H7 (cell line): ENCODE measurements around the gene TNFRSF4. TPM values are rescaled to one million over a fixed set of nuclear protein-coding genes. Genes with fewer than 3 reads are reported as not detected.

Source experiments
- DNase-seq: peaks from one replicate; pipeline ENCODE4 v3.0.0; 2012
- H3K27me3 ChIP-seq: 2 replicates; pipeline ENCODE4 v1.6.0; 2011; ENCODE audit warnings: mild to moderate bottlenecking, low read length; ENCODE audit not compliant: control insufficient read depth, insufficient read depth
- H3K36me3 ChIP-seq: replicated peaks from 2 replicates; pipeline ENCODE4 v1.5.1; 2011; ENCODE audit warnings: low read length; ENCODE audit not compliant: control insufficient read depth, insufficient read depth
- H3K4me3 ChIP-seq: 2 replicates; pipeline ENCODE4 v1.5.1; 2011; ENCODE audit warnings: low read depth, mild to moderate bottlenecking, control low read depth, low read length, moderate library complexity; ENCODE audit not compliant: insufficient read depth
- total RNA-seq: library from RNA; depleted of rRNA; stranded (reverse); fragments of >200 nt; shearing (Covaris generic); gene quantifications from 2 replicates; pipeline ENCODE4 v1.2.3, GENCODE V29; 2014

Gene TNFRSF4
- total RNA-seq, 1 experiment from 2014 or later, result 0.07 TPM

DNA sequence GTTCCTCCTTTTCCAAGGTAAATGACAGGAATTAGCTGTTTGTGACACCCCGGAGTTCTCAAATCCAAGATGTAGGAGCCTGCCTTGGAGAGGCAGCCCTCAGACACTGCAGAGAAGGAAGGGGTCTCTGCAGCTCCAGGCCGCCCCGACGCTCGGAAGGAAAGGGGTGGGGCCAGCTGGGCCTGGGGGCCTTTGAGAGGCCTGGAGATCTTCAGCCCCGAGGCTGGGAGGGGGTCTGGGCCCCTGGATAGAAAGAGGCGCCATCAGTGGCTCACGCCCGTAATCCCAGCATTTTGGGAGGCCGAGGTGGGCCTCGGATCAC is 6.4 kb downstream of the TNFRSF4 start:
- peaks cover 3% of the 10 kb centered on the region; the same call in 1 of the 2 replicates for H3K27me3 ChIP-seq
- no peak overlapping the region for H3K4me3 ChIP-seq
- peak; percentile 68 for DNase-seq
- H3K36me3 ChIP-seq, result no peaks in the 10 kb centered on the region

DNA sequence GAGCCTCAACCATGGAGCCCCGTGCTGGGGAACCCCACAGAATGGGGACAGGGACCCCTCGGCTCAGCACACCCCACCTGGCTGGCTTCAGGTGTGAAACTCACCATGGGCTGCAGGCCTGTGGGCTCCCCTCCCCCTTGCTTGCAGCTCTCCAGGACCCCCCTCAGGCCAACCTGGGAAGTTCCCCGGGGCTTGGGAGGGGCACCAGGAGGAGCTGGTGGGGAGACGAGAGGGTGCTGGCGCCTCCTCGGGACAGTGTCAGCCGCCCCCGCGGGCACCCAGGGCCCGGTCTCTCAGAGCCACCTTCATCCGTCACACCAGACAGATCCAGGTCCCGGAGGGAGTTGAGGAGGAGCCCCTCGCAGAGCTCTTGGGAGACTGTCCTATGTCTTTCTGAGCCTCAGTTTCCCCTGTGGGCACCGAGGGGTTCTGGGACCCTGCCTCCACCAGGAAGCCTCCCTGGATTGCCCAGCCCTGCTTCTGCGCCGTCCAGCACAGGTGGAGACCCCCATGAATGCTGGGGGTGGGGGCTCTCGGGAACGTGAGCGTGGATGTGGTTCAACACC is 6.9 kb downstream of the TNFRSF4 start:
- no peak overlapping the region for H3K4me3 ChIP-seq
- peak; percentile 83 for DNase-seq
- H3K36me3 ChIP-seq, result no peaks in the 10 kb centered on the region
- H3K27me3 ChIP-seq, result peaks cover 3% of the 10 kb centered on the region; the same call in 1 of the 2 replicates

- peak within 1 kb of the TSS; percentile 3; the same call in 1 of the 2 replicates for H3K4me3 ChIP-seq
- DNase-seq, result peak; percentile 92
- peaks cover 5% of the 10 kb centered on the region for H3K27me3 ChIP-seq
- H3K36me3 ChIP-seq, result no peaks in the 10 kb centered on the region
These were observed 7.5 kb downstream of the TNFRSF4 start, which contains the start of gene TNFRSF18 for GRCh38 chr1:1206376-1206965. TNFRSF18 (minus strand) TSS chr1:1206592; CDS start chr1:1206571, 21 bp downstream.

DNA sequence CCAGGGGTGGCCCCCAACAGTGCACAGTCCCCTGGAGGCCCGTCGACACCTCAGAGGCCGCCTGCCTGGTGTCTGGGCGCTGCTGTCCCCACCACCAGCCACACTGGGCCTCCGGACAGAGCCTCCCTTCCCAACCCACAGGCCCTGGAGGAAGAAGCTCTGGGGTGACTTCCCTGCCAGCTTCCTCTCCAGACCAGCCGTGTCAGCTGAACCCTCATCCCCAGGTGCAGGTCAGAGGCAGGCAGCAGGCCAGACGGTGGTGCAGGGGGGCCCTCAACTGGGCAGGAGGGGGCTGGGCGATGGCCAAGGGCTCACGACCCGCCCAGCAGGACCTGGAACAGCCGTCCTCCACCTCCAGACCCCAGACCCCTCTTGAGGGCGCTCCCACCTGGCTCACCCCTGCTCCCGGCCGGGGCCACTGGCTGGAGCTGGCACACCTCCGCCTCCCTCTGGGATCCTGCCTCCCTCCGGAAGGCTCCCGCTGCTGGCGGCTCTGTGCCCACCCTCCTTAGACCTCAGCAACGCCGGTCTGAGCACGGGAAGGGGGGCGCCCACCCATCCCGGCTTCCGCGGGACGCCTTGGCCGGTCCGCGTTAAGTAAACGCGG is 8.1 kb downstream of the TNFRSF4 start:
- no peak overlapping the region; the same call in 1 of the 2 replicates for H3K4me3 ChIP-seq
- DNase-seq, result peak; percentile 86
- H3K27me3 ChIP-seq, result peaks cover 5% of the 10 kb centered on the region
- no peaks in the 10 kb centered on the region for H3K36me3 ChIP-seq

DNA sequence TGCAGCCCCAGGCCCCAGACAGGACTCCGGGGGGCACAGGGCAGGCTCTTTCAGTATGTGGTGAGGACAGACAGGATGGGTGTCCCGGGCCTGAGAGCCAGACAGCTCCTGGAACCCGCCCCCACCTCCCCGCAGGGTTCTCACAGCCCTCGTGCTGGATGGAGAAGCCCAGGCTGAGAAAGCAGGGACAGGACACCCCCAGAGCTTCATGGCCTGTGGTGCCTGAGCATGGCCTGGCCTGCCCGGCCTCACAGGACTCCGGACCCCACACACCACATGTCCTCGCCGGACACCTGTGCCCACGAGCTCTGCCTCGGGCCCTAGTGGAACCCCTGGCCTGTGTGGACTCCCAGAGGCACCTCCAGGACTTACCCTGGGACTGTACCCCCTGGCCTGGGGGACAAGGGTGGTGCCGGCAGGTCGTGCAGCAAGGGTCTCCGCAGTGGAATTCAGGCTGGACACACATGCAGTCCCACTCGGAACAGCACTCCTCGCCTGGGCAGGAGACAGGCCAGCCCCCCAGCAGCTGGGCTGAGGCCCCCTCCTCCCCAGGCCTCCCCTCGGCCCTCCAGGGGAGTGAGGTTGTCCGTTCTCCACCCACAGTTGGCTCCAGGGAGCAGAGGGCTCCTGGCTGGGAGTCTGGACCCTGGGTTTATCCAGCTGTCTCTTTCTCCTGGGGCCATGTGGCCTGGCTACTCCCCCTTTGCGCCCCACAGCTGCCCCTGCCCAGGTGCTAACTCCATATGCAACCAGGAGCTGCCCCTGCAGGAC is 8.8 kb downstream of the TNFRSF4 start:
- peak; percentile 69 for DNase-seq
- Histone ChIP-seq H3K27me3 (peaks cover 5% of the 10 kb centered on the region), H3K36me3 (no peaks in the 10 kb centered on the region), H3K4me3 (no peak overlapping the region)

DNA sequence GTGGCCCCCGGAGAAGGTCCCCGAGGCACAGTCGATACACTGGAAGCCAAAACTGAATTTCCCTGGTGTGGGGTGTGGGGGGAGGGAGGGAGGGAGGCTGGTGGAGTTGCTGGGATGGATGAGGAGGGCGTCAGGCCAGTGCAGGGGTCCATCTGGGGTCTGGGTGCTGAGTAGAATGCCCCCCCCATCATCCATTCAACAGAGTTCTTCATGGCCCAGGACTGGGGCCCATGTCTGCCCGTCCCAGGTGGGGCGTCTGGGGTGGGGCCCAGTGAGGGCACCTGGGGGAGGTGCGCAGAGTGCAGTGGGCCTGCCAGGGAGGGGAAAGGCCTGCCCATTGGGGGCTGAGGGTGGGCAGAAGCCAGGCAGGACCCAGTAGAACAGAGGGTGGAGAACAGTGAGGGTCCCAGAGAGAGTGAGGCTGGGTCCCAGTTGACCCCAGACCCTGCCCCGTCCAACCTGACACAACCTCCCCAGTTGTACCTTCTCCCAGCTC is 9.5 kb downstream of the TNFRSF4 start:
- DNase-seq, result peak; percentile 57
- no peaks in the 10 kb centered on the region for H3K36me3 ChIP-seq
- H3K27me3 ChIP-seq, result peaks cover 5% of the 10 kb centered on the region
- no peak overlapping the region for H3K4me3 ChIP-seq

GRCh38 chr1:1203561-1204424 is 10.2 kb downstream of the TNFRSF4 start:
- Histone ChIP-seq H3K27me3 (peaks cover 5% of the 10 kb centered on the region), H3K36me3 (no peaks in the 10 kb centered on the region), H3K4me3 (no peak overlapping the region)
- DNase-seq, result peak; percentile 74

DNA sequence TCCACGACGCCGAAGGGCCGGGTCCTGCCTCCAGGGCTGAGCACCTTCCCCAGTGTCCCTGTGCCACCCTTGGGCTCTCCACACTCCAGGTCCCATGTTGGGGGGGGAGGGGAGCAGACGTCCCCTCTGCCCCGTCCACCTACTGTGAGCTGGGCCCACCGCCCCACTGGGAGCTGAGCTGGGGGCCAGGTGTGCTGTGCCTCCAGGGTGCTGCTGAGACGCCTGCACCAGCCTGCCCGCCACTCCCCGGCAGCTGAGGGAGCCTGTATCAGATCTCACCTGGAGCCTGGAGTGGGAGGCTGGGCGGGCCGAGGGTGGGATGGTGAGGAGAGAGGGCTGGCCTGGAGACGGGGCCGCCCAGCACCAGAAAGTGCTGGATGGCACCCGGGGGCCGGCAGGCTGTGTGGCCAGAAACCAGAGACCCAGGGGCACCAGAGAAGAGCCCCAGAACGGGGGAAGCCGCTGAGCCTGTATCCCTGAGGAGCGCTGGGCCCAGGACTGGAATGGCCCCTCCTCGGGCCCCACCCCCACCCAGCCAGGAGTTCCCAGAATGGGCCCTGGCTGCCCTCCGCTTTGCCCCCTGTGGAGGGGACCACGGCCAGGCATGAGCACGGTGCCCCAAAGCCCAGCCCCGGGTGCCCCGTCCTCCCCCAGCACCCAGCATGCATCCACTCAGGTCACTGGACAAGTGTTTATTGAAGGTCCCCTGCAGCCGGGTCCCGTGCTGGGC is 11.0 kb downstream of the TNFRSF4 start:
- H3K27me3 ChIP-seq, result peaks cover 5% of the 10 kb centered on the region
- H3K4me3 ChIP-seq, result no peak overlapping the region
- peak; percentile 82 for DNase-seq
- H3K36me3 ChIP-seq, result no peaks in the 10 kb centered on the region

DNA sequence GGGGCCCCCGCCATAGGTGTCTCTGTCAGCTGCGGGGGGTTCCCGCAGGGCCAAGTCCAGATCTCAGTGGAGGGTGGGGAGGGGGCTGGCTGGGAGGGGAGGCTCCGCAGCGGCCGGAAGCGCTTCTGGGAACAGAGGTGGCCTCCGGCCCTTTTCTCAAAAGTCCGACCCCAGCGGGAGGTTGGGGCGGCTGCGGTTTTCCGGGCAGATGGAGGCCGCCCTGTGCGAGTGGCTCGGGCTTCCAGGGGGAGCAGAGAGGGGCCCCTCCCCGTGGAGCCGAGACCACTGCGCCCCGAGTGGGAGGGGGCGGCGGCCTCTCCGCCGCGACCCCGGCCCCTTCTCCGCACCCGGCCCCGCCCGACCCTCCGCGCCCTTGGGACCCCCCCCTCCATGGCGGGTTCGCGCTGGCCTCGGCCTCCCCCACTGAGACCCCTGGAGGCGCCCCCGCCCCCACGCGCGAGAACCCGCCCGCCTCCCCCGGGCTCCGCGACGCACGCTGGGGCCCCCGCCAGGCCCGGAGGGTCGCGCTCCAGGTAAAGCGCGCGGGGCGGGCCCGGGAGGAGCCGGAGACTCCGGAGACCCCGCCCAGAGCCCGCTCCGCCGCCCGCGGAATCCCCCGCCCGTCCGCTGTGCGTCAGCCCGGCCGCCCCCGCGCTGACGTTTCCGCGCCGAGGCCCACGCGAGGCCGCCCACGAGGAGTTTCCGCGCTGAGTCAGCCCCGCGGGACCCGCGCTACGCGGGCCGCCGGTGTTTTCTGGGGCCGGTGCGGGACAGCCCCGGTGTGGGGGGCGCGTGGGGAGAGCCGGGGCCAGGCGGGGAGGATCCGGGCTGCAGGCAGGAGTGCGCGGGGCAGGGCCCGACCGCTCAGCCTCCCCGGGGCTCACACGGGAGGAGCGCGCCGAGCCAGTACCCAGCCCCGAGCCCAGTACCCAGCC is 12.8 kb downstream of the TNFRSF4 start:
- DNase-seq, result peak; percentile 97
- Histone ChIP-seq H3K27me3 (peaks cover 2% of the 10 kb centered on the region), H3K36me3 (no peaks in the 10 kb centered on the region), H3K4me3 (peak overlapping the region; percentile 56)

- no peak overlapping the region; the same call in 1 of the 2 replicates for H3K4me3 ChIP-seq
- peaks cover 2% of the 10 kb centered on the region for H3K27me3 ChIP-seq
- DNase-seq, result peak; percentile 84
- H3K36me3 ChIP-seq, result no peaks in the 10 kb centered on the region
These were observed 13.7 kb downstream of the TNFRSF4 start for GRCh38 chr1:1199961-1200875.

- DNase-seq, result peak; percentile 71
- Histone ChIP-seq H3K27me3 (peaks cover 2% of the 10 kb centered on the region; the same call in 1 of the 2 replicates), H3K36me3 (no peaks in the 10 kb centered on the region), H3K4me3 (no peak overlapping the region)
These were observed 14.6 kb downstream of the TNFRSF4 start for GRCh38 chr1:1199141-1199960.
